ENCODE data around the gene ARSG.
"Not testable (repeated sequence)": the region's sequence is repeated elsewhere in the genome, so short reads cannot be mapped to it uniquely, and the experiment has no call there.

The ARSG gene

DNA sequence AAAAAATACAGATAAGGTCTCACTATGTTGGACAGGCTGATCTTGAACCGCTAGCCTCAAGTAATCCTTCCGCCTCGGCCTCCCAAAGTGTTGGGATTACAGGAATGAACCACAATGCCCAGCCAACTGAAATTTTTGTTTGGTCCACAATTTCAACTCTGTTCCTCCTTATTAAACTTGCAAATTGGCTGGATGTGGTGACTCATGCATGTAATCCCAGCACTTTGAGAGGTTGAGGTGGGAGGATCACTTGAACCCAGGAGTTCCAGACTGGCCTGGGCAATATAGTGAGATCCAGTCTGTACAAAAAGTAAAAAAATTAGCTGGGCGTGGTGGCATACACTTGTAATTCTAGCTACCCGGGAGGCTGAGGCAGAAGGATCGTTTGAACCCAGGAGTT is 13.4 kb downstream of the ARSG start:
- no peak for DNase-seq (ENCODE audit: low spot score)

DNA sequence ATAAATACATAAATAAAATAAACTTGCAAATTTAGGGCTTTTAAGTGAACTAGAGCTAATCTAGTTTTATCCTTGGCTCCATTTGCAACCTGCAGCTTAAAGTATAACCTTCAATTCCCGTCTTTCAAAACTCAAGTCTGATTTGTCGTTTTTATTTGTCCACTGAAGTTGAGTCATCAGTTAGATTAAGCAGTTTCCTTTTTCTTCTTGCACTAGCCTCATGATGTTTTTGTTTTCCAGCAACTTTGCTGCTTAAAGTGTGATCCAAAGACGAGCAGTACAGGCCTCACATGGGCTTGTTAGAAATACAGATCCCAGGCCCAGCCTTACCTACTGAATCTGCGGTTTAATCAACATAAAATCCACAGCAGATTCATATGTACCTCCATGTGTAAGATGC is 13.8 kb downstream of the ARSG start:
- no peak for DNase-seq (ENCODE audit: low spot score)

DNA sequence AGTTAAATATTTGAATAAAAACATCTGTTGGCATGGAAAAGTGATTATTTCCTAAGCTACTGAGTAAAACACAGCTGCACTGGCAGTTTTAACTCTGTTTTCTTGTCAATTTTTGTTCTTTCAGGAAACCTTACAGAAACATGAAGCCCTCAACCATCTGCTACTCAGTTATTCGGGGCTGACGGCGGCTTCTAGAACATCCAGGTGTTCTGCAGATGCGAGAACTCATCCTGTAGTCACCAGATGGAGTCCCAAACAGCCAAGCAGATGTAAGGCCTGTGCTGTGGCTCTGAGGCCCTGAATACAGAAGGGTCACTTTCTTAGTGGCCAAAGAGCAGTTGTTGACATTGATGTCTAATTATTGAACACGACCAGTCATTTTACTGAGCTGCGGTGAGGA is 15.5 kb downstream of the ARSG start:
- DNase-seq (ENCODE audit: low spot score): no peak

DNA sequence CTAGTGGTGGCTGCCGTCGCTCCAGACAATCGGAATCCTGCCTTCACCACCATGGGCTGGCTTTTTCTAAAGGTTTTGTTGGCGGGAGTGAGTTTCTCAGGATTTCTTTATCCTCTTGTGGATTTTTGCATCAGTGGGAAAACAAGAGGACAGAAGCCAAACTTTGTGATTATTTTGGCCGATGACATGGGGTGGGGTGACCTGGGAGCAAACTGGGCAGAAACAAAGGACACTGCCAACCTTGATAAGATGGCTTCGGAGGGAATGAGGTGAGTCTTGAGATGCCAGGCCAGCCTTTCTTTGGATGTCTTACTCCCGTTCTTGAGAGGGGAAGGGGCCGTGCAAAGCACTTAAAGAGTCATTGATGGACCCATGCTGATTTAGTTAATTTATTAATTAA is 16.1 kb downstream of the ARSG start:
- DNase-seq (ENCODE audit: low spot score): no peak

DNA sequence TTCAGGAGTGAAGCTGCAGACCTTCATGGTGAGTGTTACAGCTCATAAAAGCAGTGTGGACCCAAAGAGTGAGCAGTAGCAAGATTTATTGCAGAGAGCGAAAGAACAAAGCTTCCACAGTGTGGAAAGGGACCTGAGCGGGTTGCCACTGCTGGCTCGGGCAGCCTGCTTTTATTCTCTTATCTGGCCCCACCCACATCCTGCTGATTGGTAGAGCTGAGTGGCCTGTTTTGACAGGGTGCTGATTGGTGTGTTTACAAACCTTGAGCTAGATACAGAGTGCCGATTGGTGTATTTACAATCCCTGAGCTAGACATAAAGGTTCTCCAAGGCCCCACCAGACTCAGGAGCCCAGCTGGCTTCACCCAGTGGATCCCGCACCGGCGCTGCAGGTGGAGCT is 17.2 kb downstream of the ARSG start:
- not testable (repeated sequence) for DNase-seq (ENCODE audit: low spot score)

DNA sequence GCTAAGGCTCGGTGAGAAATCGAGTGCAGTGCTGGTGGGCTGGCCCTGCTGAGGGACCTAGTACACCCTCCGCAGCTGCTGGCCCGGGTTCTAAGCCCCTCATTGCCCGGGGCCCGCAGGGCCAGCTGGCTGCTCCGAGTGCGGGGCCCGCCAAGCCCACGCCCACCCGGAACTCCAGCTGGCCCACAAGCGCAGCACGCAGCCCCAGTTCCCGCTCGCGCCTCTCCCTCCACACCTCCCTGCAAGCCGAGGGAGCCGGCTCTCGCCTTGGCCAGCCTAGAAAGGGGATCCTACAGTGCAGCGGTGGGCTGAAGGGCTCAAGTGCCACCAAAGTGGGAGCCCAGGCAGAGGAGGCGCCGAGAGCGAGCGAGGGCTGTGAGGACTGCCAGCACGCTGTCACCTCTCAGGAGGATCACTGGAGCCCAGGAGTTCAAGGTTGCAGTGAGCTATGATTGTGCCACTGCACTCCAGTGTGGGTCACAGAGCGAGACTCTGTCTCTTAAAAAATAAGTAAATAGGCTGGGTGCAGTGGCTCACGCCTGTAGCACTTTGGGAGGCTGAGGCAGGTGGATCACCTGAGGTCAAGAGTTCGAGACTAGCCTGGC is 17.9 kb downstream of the ARSG start:
- DNase-seq (ENCODE audit: low spot score): not testable (repeated sequence)

DNA sequence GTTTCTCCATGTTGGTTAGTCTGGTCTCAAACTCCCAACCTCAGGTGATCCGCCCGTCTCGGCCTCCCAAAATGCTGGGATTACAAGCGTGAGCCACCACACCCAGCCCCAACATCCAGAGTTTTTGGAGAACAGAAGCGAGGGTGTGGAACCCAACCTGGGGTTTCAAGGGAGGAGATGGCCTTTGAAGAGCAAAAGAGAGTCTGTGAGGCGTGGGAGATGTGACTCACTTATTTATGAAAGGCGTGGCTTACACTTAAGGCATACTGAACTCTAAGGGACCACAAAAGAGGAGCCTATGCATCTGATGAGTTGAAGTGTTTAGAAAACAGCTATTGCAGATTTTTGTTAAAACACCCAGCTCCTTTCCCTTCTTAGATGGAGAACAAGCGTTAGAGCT is 18.9 kb downstream of the ARSG start:
- DNase-seq (ENCODE audit: low spot score): no peak

DNA sequence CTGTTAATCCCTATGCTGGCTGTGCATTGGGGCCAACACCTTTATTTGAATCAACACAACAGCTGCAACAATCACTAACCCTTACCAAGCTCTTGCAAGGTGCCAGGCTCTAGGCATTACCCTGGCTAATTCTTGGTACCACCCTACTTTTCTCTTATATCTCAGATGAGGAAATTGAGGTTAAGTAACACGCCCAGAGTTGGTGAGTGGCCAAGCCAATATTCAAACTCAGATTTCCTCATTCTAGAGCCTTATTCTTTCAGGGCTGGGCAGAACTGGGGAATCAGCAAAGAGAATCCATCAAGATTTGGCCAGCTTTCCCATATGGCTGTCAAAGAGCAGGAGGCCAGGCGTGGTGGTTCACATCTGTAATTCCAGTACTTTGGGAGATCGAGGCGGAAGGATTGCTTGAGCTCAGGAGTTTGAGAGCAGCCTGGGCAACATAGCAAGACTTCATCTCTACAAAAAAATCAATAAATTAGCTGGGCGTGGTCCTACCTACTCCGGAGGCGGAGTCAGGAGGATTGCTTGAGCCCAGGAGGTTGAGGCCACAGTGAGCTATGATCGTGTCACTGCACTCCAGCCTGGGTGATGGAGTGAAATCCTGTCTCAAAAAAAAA is 23.7 kb downstream of the ARSG start:
- no peak for DNase-seq (ENCODE audit: low spot score)

DNA sequence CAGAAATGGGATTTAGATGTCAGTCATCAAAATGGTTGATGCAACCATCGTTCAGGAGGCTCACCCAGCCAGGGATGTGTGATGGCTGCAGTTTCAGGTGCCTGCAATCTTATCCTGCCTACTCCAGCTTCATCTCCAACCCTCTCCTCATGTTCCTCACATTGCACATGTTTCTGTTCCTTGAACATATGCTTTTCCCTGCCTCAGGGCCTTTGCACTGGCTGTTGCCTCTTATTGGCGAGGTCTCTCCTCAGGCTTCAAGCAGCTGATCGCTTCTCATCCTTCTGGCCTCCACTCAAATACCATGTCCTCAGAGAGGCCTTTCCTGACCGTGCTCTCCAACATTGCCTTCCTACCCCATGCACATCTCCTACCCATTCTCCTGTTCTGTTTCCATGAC is 24.6 kb downstream of the ARSG start:
- DNase-seq (ENCODE audit: low spot score): no peak

DNA sequence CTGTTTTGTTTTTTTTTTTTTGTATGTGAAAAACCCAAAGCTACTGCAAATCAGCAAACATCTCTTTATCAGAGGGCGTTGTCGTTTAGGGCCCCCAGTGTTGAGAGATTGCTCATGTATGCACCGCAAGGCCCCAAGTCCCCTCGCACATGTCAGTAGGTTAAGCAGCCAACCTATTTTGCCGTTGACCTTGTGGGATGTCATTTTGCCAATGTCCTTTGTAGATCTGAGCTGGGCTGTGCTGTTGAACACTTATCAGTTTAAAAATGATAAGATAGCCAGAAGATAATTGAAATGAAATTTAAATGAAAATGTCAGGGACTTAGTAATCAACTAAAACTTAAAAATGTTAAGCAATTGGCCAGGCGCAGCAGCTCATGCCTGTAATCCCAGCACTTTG is 26.2 kb downstream of the ARSG start:
- DNase-seq (ENCODE audit: low spot score): no peak

DNA sequence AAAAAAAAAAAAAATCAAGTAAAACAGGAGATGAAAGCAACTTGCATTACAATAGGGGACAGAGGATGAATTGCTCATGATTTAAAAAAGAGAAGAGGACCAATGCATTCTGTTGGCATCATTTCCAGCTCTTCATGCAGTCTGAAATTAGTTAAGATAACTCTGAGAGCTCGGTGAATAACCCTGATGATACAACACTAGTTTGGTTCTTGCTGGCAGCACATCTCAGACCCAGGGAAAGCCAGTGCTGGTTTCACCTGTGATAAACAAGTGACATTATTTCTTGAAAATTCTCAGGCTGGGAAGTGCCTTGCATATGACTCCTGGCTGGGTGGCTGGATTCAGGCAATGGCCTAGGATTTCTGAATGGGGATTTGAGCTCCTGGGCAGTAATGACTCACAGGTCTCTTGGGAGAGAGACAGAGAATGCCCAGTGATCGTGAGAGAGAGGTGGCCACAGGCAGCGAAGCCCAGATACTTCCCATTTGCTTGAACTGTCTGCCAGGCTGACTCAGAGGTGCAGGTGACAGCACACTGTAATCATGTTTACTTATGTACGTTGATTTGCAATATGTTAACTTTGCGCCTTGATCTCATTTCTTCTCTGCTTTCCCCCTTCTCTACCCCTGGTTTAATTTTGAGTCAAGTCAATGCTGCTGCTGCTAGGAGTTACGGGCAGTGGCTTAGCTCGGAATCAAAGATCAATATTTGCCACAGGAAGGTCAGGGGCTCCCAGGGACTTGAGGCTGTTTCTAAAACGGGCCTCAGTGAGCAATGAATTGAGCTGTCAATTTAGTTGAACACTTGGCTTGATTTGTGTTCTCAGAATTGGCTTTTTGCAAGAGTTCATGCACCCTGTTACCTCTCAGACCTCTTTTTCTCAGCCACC is 27.1 kb downstream of the ARSG start:
- no peak for DNase-seq (ENCODE audit: low spot score)

DNA sequence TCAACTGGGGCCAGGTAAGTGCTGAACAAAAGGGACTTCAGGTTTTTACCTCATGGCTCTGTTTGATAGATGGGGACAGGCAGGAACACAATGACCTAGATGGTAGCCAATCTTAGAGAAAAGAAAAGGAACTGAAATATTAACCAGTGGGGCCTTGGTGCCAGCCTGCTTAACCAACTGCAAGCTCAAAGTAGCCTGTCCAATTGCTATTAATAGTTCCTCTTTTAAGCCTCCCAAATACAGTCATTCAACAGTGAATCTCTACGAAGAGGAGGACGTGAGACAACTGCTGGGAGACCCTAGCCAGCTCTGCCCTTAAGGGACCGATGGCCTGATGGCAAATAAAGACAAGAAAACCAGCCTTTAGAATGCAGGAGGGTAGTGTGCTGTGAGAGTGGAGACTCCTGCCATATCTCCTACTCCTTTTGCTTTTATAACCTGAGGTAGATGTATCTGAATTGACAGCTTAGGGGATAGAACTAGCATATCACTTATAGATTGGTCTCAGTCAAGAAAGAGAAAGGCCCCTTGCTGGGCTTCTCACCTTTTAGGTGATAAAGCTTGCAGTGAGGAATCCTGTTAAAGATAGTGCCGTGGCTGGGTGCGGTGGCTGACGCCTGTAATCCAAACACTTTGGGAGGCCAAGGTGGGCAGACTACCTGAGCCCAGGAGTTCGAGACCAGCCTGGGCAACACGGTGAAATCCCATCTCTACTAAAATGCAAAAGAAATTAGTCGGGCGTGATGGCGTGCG is 28.3 kb downstream of the ARSG start:
- DNase-seq (ENCODE audit: low spot score): no peak

DNA sequence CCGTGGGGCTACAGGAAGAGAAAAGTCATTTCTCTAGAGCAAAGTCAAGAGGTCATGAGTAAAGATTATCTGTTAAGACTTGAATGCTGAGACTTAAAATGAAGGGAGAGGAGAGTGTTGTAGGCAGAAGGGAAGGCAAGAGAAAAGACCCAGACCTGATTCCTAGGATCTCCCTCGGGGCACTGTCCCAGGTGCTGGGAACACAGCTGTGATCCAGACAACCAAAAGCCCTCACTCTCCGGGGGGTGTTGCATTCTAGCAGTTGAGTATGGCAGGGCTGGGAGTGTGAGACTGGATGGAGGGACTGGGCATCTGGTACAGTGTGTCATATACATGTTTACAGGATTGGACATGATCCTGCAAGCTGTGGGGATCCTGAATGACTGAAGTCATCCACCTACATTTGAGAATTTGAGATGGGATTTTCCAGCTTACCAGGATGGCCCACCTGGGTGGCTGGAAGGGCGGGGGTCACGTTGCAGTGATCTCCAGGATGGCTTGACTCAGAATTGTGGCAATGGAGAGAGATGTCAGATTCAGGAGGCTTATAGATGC is 29.1 kb downstream of the ARSG start:
- no peak for DNase-seq (ENCODE audit: low spot score)

DNA sequence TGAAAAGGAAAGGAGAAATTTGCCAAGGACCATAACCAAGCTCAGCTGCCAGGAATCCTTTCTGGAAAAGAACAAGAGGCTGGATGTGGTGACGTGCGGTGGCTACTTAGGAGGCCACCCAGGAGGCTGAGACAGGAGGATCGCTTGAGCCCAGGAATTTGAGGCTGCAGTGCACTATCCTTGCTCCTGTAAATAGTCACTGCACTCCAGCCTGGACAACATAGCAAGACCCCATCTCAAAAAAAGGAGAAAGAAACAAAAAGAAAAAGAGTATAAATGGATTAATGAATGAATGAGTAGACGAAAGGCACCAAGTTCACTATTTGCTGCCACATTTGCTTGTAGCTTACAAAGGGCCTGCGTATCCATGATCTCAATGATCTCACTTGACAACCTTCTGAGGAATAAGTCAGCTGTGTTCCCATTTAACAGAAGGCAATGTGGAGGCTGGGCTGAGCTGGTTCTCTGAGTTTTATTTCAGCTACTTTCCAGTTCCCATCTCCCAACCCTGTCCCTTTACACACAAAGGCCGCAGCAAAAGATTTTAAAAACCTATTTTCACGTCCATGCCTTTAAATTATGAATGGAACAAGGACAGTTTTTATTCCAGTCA is 29.8 kb downstream of the ARSG start:
- DNase-seq (ENCODE audit: low spot score): no peak

DNA sequence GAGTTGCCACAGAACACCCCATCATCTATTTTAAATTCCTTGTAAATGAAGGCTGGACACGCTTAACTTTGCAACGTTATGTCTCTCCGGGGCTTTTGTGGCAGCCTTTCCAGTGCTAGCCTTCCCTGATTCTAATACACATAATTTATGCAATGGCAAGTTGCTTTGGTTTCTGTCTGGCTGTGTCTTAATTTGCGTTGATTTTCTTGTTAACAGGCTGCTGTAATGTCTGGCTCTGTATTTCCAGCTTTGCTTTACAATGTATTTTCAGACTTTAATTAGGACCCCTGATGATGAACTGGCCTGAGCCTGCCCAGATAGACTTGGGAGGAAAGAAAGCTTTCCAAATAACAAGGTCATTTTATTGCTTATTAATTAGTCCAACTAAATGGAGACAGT is 30.3 kb downstream of the ARSG start:
- no peak for DNase-seq (ENCODE audit: low spot score)

DNA sequence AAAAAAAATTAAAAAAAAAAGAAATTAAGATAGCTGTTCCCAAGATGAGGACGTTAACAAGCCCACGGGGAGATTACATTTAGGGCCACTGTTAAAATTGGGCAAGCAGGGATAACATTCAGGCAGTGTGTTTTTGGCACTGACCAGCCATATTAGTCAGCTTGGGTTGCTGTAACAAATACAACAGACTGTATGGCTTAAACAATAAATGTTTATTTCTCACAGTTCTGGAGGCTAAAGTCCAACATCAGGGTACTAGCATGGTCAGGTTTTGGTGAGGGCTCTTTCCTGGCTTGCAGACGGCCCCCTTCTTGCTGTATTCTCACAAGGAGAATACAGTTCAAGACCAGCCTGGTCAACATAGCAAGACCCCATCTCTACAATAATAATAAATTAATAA is 31.3 kb downstream of the ARSG start:
- no peak for DNase-seq (ENCODE audit: low spot score)

DNA sequence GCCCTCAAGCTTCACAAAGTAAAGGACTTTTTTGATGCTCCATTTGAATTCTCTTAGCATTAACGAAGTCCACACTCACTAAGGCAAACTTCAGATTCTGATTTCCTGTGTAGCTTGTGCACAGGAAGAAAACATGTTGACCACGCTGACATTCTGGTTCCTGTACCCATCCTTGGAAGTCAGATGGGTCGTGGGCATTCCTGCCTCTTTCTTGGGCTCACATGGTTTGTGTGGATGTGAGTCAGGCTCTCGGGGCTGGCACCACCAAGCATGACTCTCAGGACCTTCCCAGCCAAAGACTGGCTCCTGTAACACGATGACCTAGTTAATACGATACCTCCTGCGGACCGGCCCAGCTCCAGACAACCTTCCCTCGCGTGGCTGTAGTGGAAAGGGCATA is 32.8 kb downstream of the ARSG start:
- DNase-seq (ENCODE audit: low spot score): no peak

DNA sequence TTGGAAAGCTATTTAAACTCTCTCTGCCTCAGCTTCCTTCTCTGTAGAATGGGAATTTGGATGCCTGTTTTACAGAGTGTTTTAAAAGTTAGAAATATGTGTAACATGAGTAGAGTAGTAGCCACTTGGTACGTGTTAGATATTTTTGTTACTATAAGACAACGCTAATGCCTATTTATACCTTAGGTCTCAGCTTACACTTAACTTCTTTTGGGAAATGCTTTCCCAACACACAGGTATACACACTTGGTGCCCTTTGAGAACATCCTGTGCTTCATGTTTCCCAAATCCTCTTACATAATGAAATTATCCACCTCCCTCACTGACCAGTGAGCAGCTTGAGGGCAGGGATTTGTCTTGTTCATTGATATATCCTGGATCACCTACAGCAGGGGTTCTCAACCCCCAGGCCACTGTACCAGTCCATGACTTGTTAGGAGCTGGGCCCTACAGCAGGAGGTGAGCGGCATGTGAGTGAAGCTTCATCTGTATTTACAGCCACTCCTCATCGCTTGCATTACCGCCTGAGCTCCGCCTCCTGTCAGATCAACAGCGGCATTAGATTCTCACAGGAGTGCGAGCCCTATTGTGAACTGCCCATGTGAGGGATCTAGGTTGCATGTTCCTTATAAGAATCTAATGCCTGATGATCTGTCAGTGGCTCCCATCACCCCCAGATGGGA is 33.5 kb downstream of the ARSG start:
- DNase-seq (ENCODE audit: low spot score): no peak

DNA sequence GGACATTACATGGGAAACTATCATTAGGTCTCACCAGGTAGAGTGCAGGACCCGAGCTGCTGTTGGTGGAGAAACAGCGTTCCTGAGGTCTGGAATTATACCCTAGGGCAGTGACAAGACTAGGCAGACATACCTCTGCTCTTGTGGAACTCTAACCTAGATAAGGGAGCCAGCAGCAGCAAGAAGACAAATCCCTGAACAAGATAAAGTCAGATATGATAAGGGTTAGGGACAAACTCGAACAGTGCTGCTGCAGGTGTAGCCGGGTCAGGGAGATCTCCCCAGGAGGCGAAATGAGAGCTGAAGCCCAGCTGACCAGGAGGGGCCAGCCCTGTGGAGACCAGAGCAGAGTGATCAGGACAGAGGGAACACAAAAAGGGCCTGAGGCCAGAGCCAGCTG is 34.7 kb downstream of the ARSG start:
- no peak for DNase-seq (ENCODE audit: low spot score)

DNA sequence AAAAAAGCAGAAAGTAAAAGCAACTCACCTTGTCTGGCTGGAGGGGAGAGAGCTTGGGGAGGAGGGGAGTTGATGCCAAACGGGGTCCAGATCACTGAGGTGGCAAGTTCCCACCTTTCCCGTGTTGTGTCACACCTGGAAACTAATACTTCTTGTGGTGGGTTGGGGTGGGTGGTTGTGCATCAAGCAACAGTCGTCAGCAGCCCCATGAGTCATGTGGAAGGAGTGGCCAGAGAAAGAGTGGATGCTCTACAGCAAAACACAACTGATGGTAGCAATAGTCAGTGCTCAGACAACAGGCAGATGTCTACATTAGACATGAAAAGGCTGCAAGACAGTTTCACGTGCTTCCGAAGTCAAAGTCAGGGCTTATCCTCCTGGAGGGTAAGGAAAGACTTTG is 35.4 kb downstream of the ARSG start:
- DNase-seq (ENCODE audit: low spot score): no peak

Measured in SK-N-DZ (cell line).